ENCODE measurements around the gene PTPN4.

PTPN4 gene

DNA sequence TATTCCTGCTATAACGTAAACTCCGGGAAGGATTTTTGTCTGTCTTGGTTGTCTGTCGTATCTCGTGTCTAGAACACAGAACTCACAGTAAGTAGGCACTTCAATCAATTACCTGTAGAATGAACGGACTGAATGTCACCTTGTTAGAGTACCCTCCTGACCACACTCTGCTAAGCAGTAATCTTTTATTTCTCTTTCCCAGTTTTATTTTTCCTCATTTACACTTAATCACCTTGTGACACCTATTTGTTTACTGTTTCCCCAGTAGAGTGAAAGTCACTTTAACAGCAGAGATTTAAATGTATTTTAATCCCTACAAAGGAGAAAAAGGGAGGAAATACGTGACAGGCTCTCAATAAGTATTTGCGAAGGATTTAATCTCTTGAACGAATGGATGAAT lies 252.6 kb downstream of the PTPN4 start:
- TF ChIP-seq SPI1 (IDR thresholded peaks at IDR 0.05; ENCODE audit: borderline replicate concordance, low read depth) (no peak), POLR2AphosphoS5 (IDR thresholded peaks at IDR 0.05; ENCODE audit: low read depth) (no peak), GABPA (IDR thresholded peaks at IDR 0.05; ENCODE audit: low read depth) (no peak)
- TF ChIP-seq, protein P1, sequence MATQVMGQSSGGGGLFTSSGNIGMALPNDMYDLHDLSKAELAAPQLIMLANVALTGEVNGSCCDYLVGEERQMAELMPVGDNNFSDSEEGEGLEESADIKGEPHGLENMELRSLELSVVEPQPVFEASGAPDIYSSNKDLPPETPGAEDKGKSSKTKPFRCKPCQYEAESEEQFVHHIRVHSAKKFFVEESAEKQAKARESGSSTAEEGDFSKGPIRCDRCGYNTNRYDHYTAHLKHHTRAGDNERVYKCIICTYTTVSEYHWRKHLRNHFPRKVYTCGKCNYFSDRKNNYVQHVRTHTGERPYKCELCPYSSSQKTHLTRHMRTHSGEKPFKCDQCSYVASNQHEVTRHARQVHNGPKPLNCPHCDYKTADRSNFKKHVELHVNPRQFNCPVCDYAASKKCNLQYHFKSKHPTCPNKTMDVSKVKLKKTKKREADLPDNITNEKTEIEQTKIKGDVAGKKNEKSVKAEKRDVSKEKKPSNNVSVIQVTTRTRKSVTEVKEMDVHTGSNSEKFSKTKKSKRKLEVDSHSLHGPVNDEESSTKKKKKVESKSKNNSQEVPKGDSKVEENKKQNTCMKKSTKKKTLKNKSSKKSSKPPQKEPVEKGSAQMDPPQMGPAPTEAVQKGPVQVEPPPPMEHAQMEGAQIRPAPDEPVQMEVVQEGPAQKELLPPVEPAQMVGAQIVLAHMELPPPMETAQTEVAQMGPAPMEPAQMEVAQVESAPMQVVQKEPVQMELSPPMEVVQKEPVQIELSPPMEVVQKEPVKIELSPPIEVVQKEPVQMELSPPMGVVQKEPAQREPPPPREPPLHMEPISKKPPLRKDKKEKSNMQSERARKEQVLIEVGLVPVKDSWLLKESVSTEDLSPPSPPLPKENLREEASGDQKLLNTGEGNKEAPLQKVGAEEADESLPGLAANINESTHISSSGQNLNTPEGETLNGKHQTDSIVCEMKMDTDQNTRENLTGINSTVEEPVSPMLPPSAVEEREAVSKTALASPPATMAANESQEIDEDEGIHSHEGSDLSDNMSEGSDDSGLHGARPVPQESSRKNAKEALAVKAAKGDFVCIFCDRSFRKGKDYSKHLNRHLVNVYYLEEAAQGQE (IDR thresholded peaks at IDR 0.05; ENCODE audit: insufficient replicate concordance, low read depth) = no peak
- TF ChIP-seq, protein P2, sequence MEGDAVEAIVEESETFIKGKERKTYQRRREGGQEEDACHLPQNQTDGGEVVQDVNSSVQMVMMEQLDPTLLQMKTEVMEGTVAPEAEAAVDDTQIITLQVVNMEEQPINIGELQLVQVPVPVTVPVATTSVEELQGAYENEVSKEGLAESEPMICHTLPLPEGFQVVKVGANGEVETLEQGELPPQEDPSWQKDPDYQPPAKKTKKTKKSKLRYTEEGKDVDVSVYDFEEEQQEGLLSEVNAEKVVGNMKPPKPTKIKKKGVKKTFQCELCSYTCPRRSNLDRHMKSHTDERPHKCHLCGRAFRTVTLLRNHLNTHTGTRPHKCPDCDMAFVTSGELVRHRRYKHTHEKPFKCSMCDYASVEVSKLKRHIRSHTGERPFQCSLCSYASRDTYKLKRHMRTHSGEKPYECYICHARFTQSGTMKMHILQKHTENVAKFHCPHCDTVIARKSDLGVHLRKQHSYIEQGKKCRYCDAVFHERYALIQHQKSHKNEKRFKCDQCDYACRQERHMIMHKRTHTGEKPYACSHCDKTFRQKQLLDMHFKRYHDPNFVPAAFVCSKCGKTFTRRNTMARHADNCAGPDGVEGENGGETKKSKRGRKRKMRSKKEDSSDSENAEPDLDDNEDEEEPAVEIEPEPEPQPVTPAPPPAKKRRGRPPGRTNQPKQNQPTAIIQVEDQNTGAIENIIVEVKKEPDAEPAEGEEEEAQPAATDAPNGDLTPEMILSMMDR (IDR thresholded peaks at IDR 0.05; ENCODE audit: insufficient read depth, low read length) = no peak
- DNase-seq (ENCODE audit: low read depth in 1 of 2, low spot score in 1 of 2) = no peak
- Histone ChIP-seq H3K27ac (replicated peaks) (no peak overlapping the region), H3K27me3 (ENCODE audit: insufficient read depth, poor library complexity, severe bottlenecking) (peaks cover 8% of the 10 kb centered on the region), H3K4me3 (replicated peaks; ENCODE audit: insufficient read depth, low read length) (peak overlapping the region; percentile 83)

DNA sequence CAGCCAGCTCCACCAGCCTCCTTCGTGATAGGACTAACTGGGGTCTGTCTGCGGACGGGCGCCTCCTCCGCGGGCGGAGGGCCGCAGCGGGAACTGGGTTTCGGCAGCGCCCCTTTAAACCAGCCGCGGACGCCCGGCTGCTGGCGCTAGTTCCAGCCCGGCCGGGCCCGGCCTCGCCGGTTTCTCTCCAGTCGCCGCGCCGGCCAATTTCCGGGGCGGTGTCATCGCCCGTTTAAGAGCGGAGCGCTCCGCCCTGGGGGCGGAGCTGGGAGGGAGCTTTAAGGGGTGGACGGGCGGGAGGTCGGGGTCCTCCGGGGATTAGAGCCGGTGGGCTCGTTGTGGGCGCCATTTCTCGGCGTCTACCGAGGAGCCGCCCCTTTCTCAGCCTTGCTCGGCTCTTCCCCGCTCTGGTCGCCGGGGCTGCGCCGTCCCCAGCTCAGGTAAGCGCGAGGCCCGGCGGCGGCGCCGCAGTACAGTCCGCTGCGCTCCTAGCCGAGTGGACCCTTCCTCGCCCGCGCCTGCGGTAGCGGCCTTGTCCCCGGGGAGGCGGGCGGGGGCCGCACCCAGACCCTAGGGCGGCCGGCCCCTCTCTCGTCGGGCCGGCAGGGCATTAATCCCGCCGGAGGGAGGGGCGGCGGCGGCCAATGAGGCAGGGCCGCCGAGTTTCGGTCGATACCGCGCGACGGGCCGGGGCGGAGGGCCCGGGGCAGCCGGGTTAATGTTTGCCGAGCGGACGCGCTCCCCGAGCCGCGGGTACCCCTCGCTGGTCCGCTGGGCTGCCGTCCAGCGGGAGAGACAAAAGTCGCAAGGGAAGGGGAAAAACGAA lies 253.3 kb downstream of the PTPN4 start, which contains the start of gene EPB41L5:
Gene EPB41L5, plus strand, starts transcription at position 307 of the 826 bp plus-strand sequence. CDS start 6,008 bp downstream, outside the sequence.
- Histone ChIP-seq H3K4me3 (replicated peaks; ENCODE audit: insufficient read depth, low read length) (peak within 1 kb of the TSS; percentile 83), H3K27me3 (ENCODE audit: insufficient read depth, poor library complexity, severe bottlenecking) (peaks cover 8% of the 10 kb centered on the region), H3K27ac (replicated peaks) (no peak within 1 kb of the TSS)
- DNase-seq (ENCODE audit: low read depth in 1 of 2, low spot score in 1 of 2) = peak; percentile 34 to 81
- no peak for TF ChIP-seq GABPA (IDR thresholded peaks at IDR 0.05; ENCODE audit: low read depth)
- TF ChIP-seq, protein P2 (IDR thresholded peaks at IDR 0.05; ENCODE audit: insufficient read depth, low read length) = no peak
- TF ChIP-seq, protein P1 (IDR thresholded peaks at IDR 0.05; ENCODE audit: insufficient replicate concordance, low read depth) = no peak
- no peak for TF ChIP-seq POLR2AphosphoS5 (IDR thresholded peaks at IDR 0.05; ENCODE audit: low read depth)
- no peak for TF ChIP-seq SPI1 (IDR thresholded peaks at IDR 0.05; ENCODE audit: borderline replicate concordance, low read depth)

DNA sequence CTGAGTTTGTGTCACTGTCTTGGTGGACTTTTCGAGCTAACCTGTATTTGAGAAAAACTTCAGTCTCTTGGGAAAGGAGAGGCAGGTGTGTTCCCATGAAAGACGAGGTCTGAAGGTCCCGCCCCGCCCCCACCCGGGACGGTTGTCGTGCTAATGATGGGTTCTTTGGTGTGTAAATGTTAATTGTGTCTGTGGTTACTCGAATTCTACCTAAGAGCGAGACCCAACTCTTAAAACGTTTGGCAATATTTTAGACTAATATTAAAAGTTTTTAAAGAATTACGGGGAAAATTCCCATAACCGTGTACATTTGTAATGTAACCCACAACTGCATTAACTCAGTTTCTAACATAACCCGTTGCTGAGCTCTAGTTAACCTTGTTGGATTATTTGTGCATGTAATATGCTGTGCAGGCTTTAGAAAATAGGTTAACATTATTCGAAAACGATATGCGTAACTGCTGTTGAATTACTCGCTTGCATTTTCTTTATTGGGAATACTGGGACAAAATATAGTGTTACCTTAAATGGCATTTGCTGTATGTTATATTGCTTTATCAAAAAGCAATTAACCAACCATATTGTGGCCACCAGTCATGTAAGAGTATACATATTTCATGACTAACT lies 254.0 kb downstream of the PTPN4 start:
- TF ChIP-seq, protein P2 (IDR thresholded peaks at IDR 0.05; ENCODE audit: insufficient read depth, low read length) = no peak
- TF ChIP-seq, protein P1 (IDR thresholded peaks at IDR 0.05; ENCODE audit: insufficient replicate concordance, low read depth) = no peak
- TF ChIP-seq SPI1 (IDR thresholded peaks at IDR 0.05; ENCODE audit: borderline replicate concordance, low read depth) (no peak), POLR2AphosphoS5 (IDR thresholded peaks at IDR 0.05; ENCODE audit: low read depth) (no peak), GABPA (IDR thresholded peaks at IDR 0.05; ENCODE audit: low read depth) (no peak)
- no peak for DNase-seq (ENCODE audit: low read depth in 1 of 2, low spot score in 1 of 2)
- H3K27me3 ChIP-seq (ENCODE audit: insufficient read depth, poor library complexity, severe bottlenecking) = peaks cover 8% of the 10 kb centered on the region
- H3K27ac ChIP-seq (replicated peaks) = no peak overlapping the region
- H3K4me3 ChIP-seq (replicated peaks; ENCODE audit: insufficient read depth, low read length) = peak overlapping the region; percentile 83
